Activated CD8-positive, alpha-beta memory T cell treated with anti-CD3 and anti-CD28 coated beads, Interleukin-2, amount 50 U/mL, for 1 hour (primary cell): Measurements from ENCODE around the gene LIFR.

Experiments used
- DNase-seq: peaks from one replicate; pipeline ENCODE4 v3.0.0-alpha.2; 2020; ENCODE audit errors: extremely low read depth

The LIFR gene

DNA sequence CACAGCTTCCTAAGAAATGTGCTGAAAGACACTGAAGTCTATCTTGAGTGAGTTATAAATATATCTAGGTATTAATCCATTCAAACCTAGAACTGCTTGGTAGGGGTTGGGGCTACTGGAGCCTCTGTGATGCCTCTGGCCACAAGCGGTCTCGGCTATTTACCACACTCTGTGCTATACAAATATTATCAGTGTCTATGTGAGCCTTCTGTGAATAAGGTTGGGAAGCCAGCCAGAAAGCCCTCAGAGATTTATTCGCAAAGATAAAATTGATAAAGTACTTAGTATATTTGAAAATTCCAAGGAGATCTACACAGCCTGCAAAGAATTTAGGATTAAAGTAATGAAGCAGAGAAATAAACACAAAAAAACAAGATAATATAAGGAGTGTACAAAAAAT lies 41.4 kb downstream of the LIFR start:
- DNase-seq, result no peak

DNA sequence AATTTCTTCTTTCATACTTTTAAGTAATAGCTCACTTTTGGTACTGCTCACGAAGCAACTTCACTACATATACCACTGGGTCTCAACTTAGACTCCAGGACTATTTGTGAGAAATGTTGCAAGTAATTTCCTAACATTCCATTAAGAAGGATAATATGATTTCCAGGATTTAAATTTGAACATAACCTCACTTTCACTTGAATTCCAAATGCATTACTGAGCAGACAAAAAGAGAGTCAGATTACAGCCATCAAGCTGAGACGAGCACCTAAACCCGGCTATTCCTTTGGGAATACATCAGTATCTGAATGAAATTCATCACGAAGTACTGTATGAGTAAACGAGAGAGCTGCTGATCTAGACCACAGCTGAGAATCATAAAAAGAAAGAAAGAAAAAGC lies 47.3 kb downstream of the LIFR start:
- no peak for DNase-seq

- no peak for DNase-seq
Measured at GRCh38 chr5:38506302-38506701, 50.1 kb downstream of the LIFR start.

GRCh38 chr5:38500573-38501260 lies 55.7 kb downstream of the LIFR start:
- no peak for DNase-seq

DNA sequence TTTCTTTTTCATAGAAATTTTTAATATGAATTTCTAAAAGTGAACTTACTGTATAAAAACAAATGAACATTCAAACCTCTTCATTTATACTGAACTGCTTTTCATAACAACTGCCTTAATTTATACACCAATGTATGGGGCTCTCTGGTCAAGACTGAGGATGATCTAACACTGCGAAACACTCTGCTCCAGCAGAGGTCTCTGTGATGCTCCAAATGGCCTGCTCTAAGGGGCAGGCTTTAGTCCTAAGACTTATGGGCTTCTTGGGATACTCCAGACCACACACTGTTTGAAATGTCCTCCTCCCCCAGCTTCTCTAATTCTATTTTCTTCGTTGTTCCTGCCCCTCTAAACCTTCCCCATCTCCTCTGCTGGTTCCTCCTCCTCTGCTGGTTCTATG lies 58.5 kb downstream of the LIFR start:
- DNase-seq, result no peak

GRCh38 chr5:38494763-38495162 lies 61.7 kb downstream of the LIFR start:
- DNase-seq, result no peak

DNA sequence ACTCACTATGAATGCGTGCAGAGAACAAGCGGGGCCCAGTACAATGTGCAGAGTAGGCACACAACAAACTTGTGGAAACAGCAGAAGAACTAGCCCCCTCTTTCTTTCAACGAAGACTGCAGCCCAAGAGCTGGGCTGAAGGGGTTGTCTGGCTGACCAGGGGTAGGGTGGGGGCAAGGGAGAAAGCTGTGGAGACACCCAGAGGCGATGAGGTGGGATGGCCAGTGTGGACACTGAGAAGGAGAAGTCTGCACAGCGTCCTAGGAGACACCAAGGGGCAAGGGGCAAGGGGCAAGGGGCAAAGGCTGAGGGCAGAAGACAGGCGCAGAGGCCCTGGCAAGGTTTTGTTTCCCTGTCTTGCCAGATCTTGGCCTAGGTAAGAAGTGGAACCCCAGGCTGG lies 62.3 kb downstream of the LIFR start:
- DNase-seq, result no peak

DNA sequence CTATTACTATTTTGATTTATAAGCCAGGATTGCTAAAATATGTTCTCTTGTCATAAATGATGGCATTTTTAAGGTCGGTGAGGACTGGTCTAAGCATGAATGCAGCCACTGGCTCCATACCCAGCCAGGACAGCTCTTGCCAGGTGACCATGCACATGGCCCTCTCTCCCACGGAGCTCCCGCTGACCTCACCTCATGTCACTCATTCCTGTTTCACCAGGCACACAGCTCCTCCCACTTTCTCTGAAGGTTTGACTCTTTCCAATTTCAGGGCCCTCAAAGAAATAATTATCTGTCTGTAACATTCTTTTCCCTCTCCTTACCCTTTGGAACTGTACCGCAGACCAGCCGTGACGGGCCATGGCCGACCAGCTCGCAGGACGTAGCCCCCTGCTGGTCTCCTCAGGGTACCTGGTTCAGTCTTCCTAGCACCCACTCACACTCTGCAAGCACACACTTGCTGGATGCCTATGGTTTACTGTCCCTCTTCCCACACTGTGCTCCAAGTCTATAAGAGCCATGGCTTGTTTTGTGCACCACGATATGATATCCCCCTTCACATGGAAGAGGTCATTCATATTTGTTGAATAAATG lies 72.5 kb downstream of the LIFR start:
- DNase-seq, result no peak

- DNase-seq, result no peak
Measured at GRCh38 chr5:38479315-38479904, 77.0 kb downstream of the LIFR start.

DNA sequence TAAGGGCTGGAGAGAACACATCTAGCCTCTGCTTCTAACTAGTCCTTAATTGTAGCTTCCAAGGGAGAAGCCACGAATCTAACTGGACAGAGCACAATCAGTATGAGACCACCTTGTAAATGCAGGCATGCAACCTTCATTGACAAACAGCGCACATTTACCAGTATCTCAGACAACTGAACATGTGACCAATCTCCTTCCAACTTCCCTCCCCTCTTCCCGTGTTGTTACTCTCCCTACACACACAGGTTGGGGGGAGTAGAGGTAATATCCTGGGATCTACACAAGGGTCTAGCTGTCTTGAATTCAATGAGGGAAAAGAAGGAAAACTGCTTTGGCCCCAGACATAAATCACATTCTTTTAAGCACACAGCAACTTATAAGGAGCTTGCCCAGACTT lies 77.6 kb downstream of the LIFR start:
- no peak for DNase-seq

- DNase-seq, result no peak
Measured at GRCh38 chr5:38478166-38478565, 78.3 kb downstream of the LIFR start.

- DNase-seq, result no peak
Measured at GRCh38 chr5:38473008-38473407, 83.4 kb downstream of the LIFR start.

- DNase-seq, result no peak
Measured at GRCh38 chr5:38472541-38472940, 83.9 kb downstream of the LIFR start.

GRCh38 chr5:38471709-38472108 lies 84.7 kb downstream of the LIFR start:
- DNase-seq, result no peak

- DNase-seq, result no peak
Measured at GRCh38 chr5:38469707-38470267, 86.7 kb downstream of the LIFR start.

DNA sequence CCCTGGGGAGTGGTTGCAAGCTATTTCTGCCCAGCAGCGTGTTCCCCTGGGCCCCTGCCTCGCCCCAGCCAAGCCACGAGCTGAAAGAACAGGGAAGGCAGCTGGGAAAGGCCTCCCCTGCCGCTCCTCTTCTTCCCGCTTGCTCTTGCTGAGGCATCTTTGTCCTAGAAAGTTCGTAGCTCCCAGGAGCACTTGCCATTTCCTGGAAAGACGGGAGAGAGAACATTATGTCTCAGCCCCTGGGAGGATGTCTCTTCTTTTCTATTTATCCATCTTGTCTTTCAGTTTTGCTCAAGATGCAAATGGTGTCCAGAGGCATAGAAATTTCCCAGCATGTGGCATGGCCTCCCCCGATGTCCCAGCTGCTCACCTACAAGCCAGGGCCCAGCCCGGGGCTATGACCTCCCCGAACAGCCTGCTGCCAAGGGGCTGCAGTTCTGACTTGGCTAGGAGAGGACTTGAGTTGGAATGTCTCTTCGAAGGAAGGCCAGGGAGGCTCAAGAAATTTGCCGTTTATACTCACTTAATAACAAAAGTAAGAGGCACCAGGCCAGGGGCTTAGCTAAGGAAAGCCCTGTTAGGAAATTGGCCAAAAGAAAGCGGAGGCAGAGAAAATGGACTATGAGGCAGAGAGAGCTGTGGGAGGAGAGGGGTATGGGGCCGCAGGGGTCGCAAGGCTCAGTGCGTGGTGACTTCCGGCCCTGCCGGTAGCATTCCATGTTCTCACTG lies 87.3 kb downstream of the LIFR start:
- no peak for DNase-seq

GRCh38 chr5:38468202-38468673 lies 88.2 kb downstream of the LIFR start:
- DNase-seq, result no peak

DNA sequence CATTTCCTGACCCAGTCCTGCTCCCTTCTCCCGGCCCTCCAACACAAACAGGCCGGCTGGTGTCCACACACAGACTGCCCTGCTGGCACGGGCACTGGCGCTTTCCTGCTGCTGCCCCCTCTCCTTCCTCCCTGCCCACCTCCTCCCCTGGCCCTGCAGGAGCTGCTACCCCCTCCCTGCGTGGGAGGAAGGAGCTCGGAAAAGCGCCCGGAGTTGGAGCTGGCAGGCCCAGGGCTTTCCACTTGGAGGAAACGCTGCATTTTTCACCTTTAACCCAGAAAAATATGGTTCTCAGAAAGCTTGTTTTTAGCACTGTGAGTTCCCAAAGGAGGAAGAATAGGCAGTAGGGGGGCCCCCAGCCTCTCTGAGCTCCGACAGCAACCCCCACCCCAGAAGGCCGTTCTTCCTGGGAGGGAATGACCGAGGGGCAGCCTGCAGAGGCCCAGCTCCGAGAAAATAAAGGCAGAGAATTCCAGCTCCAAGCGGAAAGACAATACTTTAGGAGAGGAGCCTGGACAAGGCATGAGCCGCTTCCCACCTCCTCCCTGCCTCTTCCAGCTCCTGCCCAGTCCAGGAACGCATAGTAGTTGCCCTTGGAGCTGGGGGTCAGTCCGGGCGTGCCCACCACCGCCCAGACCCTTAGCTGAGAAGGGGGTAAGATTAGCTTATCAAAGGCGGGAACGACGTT lies 88.9 kb downstream of the LIFR start:
- DNase-seq, result no peak

DNA sequence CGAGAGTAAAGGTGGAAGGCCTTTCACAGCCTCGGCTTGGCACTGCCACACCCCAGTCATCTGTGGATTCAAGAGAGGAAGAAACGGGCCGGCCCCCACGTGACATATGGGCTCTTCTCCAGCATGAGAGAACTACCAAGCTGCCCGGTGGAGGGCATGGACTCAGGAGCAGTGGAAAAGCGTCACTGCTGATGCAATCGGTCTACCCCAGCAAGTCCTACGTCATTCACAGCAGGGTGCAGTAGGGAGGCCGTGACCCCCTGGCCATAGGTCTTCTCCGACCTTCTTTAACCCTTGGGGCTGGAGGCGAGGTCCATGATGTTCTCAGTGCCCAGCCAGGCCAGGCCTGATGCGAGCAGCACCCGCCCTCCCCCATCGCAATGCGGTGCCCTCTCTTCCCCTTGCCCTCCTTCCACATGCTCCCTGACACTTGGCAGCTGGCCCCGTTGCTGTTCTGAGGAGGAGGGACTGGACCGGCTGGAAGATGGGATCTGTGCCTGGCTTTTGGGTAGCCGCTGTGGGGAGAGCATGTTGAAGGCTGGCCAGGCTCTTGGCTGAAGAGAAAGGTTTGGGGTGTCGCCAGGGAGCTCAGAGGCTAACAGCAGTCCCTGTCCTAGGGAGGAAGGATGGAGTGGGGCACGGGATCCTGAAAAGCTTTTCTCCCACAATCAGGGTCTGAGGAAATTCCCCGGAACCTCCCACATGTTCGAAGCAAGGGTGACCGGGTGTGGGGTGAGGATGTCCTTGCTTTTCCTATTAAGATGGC lies 89.8 kb downstream of the LIFR start:
- DNase-seq, result no peak

DNA sequence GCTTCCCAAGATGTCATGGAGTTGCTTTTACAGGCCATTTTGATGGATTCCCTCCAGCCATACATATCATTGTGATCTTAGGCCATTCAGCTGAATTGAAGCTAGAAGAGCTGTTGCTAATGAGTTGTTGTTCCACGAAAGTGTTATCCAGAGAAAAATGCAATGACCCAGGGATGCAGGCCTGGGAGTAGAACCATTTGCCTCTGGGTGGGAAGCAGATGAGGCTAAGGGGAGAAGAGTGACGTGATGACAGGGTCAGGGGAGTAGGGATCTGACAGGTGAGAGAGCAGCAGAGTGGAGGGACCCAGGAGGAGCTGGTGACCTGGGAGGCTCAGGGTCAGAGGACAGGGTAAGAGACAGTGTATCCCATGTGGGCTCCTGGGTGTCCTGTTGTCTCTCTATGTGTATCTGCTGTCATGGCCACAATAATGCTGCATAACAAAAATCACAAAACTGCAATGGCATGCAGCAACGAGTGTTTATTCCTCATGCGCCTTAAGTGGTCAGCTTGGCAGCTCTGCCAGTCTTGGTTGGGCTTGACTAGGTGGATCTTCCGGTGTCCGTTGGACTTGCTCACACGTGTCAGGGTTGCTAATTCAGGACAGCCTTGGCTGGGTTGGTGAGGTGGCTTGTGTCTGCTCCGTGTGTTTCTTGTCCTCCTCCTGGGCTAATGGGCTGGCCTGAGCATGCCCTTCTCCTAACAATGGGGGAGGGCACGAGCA lies 90.6 kb downstream of the LIFR start:
- DNase-seq, result no peak
